ENCODE measurements around the gene EDEM2. TPM values are rescaled to one million over a fixed set of nuclear protein-coding genes. Genes with fewer than 3 reads are reported as not detected.
A peak's percentile ranks its signal among the peaks of the same experiment; 100 is the strongest.

EDEM2 gene
- total and polyA plus RNA-seq, 2 of the 13 experiments (the other 11 are each of a cell fraction or from before 2014, with no cell fraction given): 33.1 to 46.9 TPM

GRCh38 chr20:35093267-35093884, 53.8 kb downstream of the EDEM2 start (continued):
- TF ChIP-seq GATAD2A (CRISPR knock-in tag; IDR thresholded peaks at IDR 0.05) (no peak; the same call in 1 of the 2 replicates), GMEB1 (CRISPR knock-in tag; IDR thresholded peaks at IDR 0.05; ENCODE audit: borderline replicate concordance) (no peak), SMAD9 (CRISPR knock-in tag; IDR thresholded peaks at IDR 0.05) (no peak), ZNF547 (CRISPR knock-in tag; IDR thresholded peaks at IDR 0.05) (no peak; the same call in 1 of the 2 replicates), DPF2 (CRISPR knock-in tag; IDR thresholded peaks at IDR 0.05; ENCODE audit: borderline replicate concordance, low read depth) (no peak), RFX5 (IDR thresholded peaks at IDR 0.05; ENCODE audit: low read depth, low read length) (no peak), AHDC1 (CRISPR knock-in tag; IDR thresholded peaks at IDR 0.05; ENCODE audit: borderline replicate concordance) (peak; percentile 8), MEIS1 (CRISPR knock-in tag; IDR thresholded peaks at IDR 0.05; ENCODE audit: borderline replicate concordance) (no peak), KMT2A (CRISPR knock-in tag; IDR thresholded peaks at IDR 0.05) (no peak), HHEX (CRISPR knock-in tag; IDR thresholded peaks at IDR 0.05) (no peak), ZNF34 (CRISPR knock-in tag; IDR thresholded peaks at IDR 0.05; ENCODE audit: borderline replicate concordance) (peak; percentile 54), ZNF367 (CRISPR knock-in tag; IDR thresholded peaks at IDR 0.05; ENCODE audit: borderline replicate concordance) (no peak), HNF4A (CRISPR knock-in tag; IDR thresholded peaks at IDR 0.05) (no peak)
- TF ChIP-seq, protein P1, sequence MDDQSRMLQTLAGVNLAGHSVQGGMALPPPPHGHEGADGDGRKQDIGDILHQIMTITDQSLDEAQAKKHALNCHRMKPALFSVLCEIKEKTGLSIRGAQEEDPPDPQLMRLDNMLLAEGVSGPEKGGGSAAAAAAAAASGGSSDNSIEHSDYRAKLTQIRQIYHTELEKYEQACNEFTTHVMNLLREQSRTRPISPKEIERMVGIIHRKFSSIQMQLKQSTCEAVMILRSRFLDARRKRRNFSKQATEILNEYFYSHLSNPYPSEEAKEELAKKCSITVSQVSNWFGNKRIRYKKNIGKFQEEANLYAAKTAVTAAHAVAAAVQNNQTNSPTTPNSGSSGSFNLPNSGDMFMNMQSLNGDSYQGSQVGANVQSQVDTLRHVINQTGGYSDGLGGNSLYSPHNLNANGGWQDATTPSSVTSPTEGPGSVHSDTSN (CRISPR knock-in tag; IDR thresholded peaks at IDR 0.05; ENCODE audit: borderline replicate concordance): no peak
- TF ChIP-seq, protein P2, sequence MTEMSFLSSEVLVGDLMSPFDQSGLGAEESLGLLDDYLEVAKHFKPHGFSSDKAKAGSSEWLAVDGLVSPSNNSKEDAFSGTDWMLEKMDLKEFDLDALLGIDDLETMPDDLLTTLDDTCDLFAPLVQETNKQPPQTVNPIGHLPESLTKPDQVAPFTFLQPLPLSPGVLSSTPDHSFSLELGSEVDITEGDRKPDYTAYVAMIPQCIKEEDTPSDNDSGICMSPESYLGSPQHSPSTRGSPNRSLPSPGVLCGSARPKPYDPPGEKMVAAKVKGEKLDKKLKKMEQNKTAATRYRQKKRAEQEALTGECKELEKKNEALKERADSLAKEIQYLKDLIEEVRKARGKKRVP (CRISPR knock-in tag; IDR thresholded peaks at IDR 0.05): peak in 1 of 2 experiments; percentile 56; a peak in 2 of 4 replicates

All from HepG2 (cell line).